Hepatocyte (in vitro differentiated cells): ENCODE results near the gene ENTR1. TPM values are rescaled to one million over a fixed set of nuclear protein-coding genes. Genes with fewer than 3 reads are reported as not detected.

Experiments
- DNase-seq: peaks from one replicate; pipeline ENCODE4 v3.0.0-alpha.2; 2016; ENCODE audit warnings: low spot score
- H2AFZ ChIP-seq: fragments of 200-600 bp; sonication (generic); 2 replicates; pipeline ENCODE4 v1.6.0; 2016; ENCODE audit warnings: antibody characterized with exemption, mild to moderate bottlenecking
- H3K27ac ChIP-seq: fragments of 200-600 bp; sonication (generic); 2 replicates; pipeline ENCODE4 v1.5.1; 2016; ENCODE audit warnings: mild to moderate bottlenecking
- H3K27me3 ChIP-seq: fragments of 200-600 bp; sonication (generic); 2 replicates; pipeline ENCODE4 v1.6.1; 2016
- H3K36me3 ChIP-seq: fragments of 200-600 bp; sonication (generic); replicated peaks from 2 replicates; pipeline ENCODE4 v1.5.1; 2016; ENCODE audit warnings: low read depth; ENCODE audit not compliant: insufficient read depth
- H3K4me1 ChIP-seq: fragments of 200-600 bp; sonication (generic); 2 replicates; pipeline ENCODE4 v1.5.1; 2016; ENCODE audit warnings: mild to moderate bottlenecking, moderate library complexity; ENCODE audit not compliant: insufficient read depth
- H3K4me2 ChIP-seq: fragments of 200-600 bp; sonication (generic); 2 replicates; pipeline ENCODE4 v1.6.0; 2016
- H3K4me3 ChIP-seq: fragments of 200-600 bp; sonication (generic); 2 replicates; pipeline ENCODE4 v1.5.1; 2016; ENCODE audit warnings: mild to moderate bottlenecking
- H3K79me2 ChIP-seq: fragments of 200-600 bp; sonication (generic); 2 replicates; pipeline ENCODE4 v1.6.0; 2017; ENCODE audit warnings: mild to moderate bottlenecking
- H3K9me2 ChIP-seq: fragments of 200-600 bp; sonication (generic); replicated peaks from 2 replicates; pipeline ENCODE4 v1.6.0; 2017; ENCODE audit warnings: mild to moderate bottlenecking; ENCODE audit not compliant: insufficient read depth
- H3K9me3 ChIP-seq: fragments of 200-600 bp; sonication (generic); 2 replicates; pipeline ENCODE4 v1.5.1; 2016; ENCODE audit warnings: low read depth, mild to moderate bottlenecking
- H4K20me1 ChIP-seq: fragments of 200-600 bp; sonication (generic); 2 replicates; pipeline ENCODE4 v1.6.0; 2016; ENCODE audit warnings: mild to moderate bottlenecking; ENCODE audit not compliant: insufficient read depth, poor library complexity, severe bottlenecking
- CTCF ChIP-seq: fragments of 200-600 bp; sonication (generic); IDR thresholded peaks from 2 replicates; pipeline ENCODE4 v1.5.1; 2016; ENCODE audit warnings: antibody characterized with exemption, mild to moderate bottlenecking; ENCODE audit not compliant: poor library complexity
- EZH2 ChIP-seq: fragments of 200-600 bp; sonication (generic); IDR thresholded peaks from 2 replicates; pipeline ENCODE4 v1.6.1; 2016; ENCODE audit warnings: antibody characterized with exemption, mild to moderate bottlenecking, borderline replicate concordance
- EZH2phosphoT487 ChIP-seq: fragments of 200-600 bp; sonication (generic); IDR thresholded peaks from one replicate; pipeline ENCODE4 v1.6.1; 2018; ENCODE audit warnings: antibody characterized with exemption, mild to moderate bottlenecking, low read depth, moderate library complexity; ENCODE audit not compliant: unreplicated experiment, severe bottlenecking
- WGBS: methylation state at CpG from one replicate; pipeline ENCODE4 v1.1.6; 2016; ENCODE audit warnings: low lambda C conversion rate; ENCODE audit errors: missing lambda C conversion rate; 5-methylcytosine and 5-hydroxymethylcytosine counted together
- polyA plus RNA-seq: library from polyadenylated mRNA; unstranded; fragments of >200 nt; fragmentation: Nextera tagmentation; extraction: Ambion mirVana; gene quantifications from 2 replicates; pipeline ENCODE4 v1.2.1, GENCODE V29; 2016
- total RNA-seq: library from RNA; depleted of rRNA; stranded (reverse); fragments of >200 nt; gene quantifications from 2 replicates; pipeline ENCODE4 v1.2.3, GENCODE V29; 2014

ENTR1 gene
- total and polyA plus RNA-seq, 2 experiments from 2014 or later = 33.5 to 50.1 TPM

DNA sequence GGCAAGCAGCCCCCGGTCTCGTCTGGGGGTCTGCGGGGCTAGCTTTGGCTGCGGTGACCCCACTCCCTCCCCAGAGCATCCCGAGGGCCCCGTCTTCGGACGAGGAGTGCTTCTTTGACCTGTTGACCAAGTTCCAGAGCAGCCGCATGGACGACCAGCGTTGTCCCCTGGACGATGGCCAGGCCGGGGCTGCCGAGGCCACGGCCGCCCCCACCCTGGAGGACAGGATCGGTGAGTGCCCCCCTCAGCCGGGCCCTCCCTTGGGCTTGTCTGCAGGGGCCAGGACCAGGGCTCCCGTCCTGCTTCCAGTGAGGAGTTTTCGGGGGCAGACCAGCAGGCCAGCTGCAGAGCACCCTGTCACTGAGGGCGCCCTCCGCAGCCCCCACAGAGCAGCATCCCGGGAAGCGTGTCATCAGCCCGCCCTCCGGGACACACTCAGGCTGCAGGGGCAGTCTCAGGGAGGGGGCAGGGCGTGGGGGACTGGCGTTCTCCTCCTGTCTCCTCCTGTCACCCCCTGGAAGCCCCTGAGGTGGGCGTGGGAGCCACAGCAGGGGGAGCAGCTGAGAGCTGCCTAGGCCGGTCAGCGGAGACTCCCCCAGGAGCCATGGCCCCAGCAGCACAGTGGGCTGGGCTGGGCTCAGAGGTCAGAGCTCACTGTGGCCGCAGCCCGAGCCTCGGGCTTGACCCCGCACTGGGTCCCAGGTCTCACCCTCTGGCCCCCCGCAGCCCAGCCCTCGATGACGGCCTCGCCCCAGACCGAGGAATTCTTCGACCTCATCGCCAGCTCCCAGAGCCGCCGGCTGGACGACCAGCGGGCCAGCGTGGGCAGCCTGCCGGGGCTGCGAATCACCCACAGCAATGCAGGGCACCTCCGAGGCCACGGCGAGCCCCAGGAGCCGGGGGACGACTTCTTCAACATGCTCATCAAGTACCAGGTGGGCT, 54.5 kb downstream of the ENTR1 start:
- no peaks in the 10 kb centered on the region for H3K9me2 ChIP-seq
- H4K20me1 ChIP-seq = no peaks in the 10 kb centered on the region
- H3K4me3 ChIP-seq = no peak overlapping the region
- no peak overlapping the region for H3K27ac ChIP-seq
- no peaks in the 10 kb centered on the region for H3K9me3 ChIP-seq
- no peak overlapping the region for H3K4me2 ChIP-seq
- TF ChIP-seq CTCF (no peak), EZH2 (no peak), EZH2phosphoT487 (no peak)
- H2AFZ ChIP-seq = no peak overlapping the region
- no peaks in the 10 kb centered on the region for H3K79me2 ChIP-seq
- WGBS = 94% methylated on average over 43 of the region's 54 CpGs
- no peak for DNase-seq
- H3K36me3 ChIP-seq = no peaks in the 10 kb centered on the region
- H3K4me1 ChIP-seq = peaks cover 14% of the 10 kb centered on the region
- H3K27me3 ChIP-seq = no peaks in the 10 kb centered on the region

DNA sequence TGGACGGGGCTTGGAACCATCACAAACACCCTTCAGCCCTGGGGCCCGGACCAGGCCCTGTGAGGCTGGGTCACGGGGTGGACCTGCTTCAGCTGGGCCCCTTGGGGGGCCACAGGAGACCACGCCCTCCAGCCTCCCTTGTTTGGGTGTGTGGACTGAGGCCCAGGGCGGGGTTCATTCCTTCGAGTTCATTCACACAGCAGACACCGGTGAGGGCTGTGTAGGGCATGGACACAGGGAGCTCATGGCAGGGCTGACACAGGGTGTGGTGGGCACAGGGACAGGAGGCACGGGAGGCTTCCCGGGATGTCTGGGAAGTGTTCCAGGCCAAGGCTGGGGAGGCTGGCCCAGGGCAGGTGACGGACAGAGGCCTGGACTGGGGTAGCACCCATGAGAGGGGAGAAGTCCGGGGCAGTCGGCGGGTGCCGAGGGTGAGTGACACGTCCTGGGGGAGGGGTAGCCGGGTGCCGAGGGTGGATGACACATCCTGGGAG, 55.8 kb downstream of the ENTR1 start:
- H3K9me3 ChIP-seq = no peaks in the 10 kb centered on the region
- peaks cover 12% of the 10 kb centered on the region for H3K4me1 ChIP-seq
- H2AFZ ChIP-seq = no peak overlapping the region
- no peak overlapping the region for H3K4me3 ChIP-seq
- H3K4me2 ChIP-seq = peak overlapping the region; percentile 43
- H4K20me1 ChIP-seq = no peaks in the 10 kb centered on the region
- peak overlapping the region; percentile 63 for H3K27ac ChIP-seq
- H3K9me2 ChIP-seq = no peaks in the 10 kb centered on the region
- TF ChIP-seq CTCF (no peak), EZH2phosphoT487 (no peak)
- H3K79me2 ChIP-seq = no peaks in the 10 kb centered on the region
- no peaks in the 10 kb centered on the region for H3K27me3 ChIP-seq
- H3K36me3 ChIP-seq = no peaks in the 10 kb centered on the region
- DNase-seq = peak; percentile 75
- 66% methylated on average over 13 of the region's 17 CpGs for WGBS

DNA sequence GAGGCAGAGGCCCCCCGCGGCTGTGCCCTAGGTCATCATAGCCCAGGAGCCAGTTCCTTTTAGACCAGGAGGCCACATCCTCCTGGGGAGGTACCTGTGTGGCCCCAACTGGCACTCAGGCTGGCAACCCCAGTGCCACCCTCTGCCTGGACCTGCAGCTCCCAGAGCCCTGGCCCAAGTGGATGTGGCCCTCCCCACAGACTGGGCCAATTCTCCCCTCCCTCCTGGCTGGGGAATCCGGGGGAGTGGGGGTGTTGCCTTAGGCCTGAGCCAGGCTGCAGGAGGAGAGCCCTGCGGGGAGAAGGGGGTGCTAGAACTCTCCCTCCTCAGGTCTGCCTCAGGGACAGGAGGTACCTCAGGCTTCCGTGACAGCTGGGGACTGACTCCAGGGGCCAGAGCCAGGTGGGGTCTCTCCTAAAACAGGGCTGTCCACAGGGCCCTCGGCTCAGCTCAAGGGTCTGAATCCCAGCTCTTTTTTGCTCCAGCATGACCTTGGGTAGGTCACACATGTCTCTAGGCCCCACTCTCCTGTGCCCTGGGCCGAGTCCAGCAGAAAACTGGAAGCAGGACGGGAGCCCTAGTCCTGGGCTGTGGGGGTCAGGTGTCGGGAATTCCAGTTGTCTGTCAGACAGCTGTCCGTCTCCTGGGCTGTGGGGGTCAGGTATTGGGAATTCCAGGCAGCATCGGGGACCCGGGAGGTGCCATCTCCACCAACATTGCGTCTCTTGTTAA, 56.5 kb downstream of the ENTR1 start:
- Histone ChIP-seq H3K9me3 (no peaks in the 10 kb centered on the region), H3K4me3 (no peak overlapping the region), H3K4me2 (peak overlapping the region; percentile 43), H4K20me1 (no peaks in the 10 kb centered on the region), H3K79me2 (no peaks in the 10 kb centered on the region), H3K27ac (peak overlapping the region; percentile 63), H3K4me1 (peaks cover 12% of the 10 kb centered on the region), H2AFZ (no peak overlapping the region), H3K9me2 (no peaks in the 10 kb centered on the region), H3K36me3 (no peaks in the 10 kb centered on the region), H3K27me3 (no peaks in the 10 kb centered on the region)
- no peak for TF ChIP-seq EZH2phosphoT487
- no peak for TF ChIP-seq CTCF
- no peak for TF ChIP-seq EZH2
- 88% methylated on average over 13 of the region's 13 CpGs for whole genome bisulfite sequencing
- no peak for DNase-seq
